GM19395 (cell line): ENCODE data around the gene TLCD3B.

Experiments used
- ATAC-seq: cut with Tn5 transposase; IDR thresholded peaks from one replicate; pipeline ENCODE4 v1.9.1; 2021; ENCODE audit warnings: mild to moderate bottlenecking, moderate library complexity; ENCODE audit not compliant: unreplicated experiment

The TLCD3B gene

DNA sequence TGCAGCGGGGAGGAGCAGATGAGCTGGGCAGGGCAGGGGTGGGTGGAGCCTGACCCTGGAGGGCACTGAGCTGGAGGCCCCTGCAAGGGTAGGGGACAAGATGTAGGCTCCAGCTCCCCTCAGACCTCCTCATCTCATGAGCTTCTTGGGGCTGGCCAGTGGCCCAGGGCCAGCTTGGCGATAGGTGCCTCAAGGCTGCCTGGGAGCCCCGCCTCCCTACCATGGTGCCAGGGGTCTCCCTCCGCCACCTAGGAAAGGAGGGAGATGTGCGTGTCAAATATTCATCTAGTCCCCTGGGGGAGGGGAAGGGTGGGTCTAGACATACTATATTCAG, 39.5 kb downstream of the TLCD3B start:
- ATAC-seq: no peak

DNA sequence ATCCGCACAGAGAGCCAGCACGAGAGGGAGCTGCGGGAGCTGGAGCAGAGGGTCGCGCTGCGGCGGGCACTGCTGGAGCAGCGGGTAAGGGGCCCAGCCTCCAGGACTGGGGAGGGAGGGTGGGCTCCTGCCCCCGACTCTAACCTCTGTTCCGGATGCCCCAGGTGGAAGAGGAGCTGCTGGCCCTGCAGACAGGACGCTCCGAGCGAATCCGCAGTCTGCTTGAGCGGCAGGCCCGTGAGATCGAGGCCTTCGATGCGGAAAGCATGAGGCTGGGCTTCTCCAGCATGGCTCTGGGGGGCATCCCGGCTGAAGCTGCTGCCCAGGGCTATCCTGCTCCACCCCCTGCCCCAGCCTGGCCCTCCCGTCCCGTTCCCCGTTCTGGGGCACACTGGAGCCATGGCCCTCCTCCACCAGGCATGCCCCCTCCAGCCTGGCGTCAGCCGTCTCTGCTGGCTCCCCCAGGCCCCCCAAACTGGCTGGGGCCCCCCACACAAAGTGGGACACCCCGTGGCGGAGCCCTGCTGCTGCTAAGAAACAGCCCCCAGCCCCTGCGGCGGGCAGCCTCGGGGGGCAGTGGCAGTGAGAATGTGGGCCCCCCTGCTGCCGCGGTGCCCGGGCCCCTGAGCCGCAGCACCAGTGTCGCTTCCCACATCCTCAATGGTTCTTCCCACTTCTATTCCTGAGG, 40.0 kb downstream of the TLCD3B start:
- no peak for ATAC-seq

DNA sequence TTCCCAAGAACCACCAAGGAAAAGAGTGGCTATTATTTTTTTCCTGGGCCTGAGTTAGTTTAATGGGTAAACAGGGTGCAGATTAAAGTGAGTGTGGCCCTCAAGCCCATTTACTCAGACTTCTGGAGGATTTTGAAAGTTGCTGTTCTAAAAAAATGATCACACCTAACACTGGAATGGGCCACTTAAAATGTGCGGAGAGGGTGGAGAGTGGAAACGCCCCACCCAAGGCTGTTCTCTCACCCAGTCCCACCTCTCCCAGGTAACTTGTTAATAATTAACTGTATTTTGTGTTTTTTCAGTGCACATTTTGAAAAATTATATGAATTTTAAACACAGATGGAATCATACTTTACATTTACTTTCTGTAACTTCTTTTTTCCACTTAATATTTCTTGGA, 41.0 kb downstream of the TLCD3B start:
- ATAC-seq: no peak

DNA sequence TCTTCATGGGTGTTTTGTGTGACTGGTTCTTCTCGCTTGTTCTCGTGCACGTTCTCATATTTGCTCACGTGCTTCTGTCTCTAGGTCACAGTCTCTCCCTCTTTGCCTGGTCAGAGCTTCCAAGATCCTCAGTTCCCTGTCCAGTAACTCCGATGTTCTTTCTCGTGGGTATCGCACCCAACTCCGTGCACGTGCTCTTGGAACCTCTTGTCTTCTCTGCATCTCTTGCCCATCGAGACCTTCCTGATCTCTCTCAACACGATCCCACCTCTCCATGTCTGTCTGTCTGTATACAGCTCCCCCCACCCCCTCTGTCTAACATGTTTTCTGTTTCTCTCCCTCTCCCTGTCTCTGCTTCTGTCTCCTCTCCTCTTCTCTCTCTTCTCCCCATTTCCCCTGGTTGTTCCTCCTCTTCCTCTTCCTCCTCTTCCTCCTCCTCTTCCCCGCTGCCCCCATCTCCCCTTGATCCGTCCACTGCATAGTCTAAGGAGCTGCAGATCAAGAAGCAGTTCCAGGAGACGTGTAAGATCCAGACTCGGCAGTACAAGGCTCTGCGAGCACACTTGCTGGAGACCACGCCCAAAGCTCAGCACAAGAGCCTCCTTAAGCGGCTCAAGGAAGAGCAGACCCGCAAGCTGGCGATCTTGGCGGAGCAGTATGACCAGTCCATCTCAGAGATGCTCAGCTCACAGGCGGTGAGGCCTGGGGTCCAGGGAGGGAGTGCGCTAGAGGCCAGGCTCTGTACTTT, 41.8 kb downstream of the TLCD3B start:
- no peak for ATAC-seq

DNA sequence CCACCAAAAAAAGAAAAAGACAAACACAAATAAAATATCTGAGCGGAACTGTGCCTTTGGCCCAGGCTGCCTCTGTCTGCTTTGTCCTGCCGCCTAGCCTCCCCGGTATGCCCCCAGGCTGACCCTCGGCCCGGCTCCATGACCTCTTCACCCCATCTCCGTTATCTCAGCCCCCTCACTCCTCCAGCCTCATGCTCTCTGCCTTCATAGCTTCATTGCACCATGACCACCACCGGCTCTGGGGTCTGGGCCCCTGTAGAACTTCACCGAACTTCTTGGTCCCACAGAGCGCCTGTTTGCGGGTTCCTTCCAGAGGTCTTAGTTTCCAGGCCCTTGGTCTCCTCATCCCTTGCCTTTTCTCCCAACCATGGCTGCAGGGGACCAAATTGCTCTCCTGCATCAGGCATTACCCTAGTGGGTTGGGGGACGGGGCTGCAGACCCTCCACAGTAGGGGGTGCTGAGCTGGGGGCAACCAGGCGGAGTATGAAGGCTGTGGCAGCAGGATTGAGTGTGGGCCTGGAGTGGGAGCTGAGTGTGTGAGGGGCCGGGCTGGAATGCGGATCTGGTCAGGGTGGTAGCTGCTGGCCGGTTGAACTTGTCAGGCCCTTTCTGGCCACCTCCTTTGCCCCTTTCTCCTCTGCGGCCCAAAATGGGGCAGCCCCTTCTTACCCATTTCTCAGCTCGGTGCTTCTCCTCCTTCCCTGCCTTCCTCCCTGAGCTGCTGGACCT, 42.6 kb downstream of the TLCD3B start:
- no peak for ATAC-seq

DNA sequence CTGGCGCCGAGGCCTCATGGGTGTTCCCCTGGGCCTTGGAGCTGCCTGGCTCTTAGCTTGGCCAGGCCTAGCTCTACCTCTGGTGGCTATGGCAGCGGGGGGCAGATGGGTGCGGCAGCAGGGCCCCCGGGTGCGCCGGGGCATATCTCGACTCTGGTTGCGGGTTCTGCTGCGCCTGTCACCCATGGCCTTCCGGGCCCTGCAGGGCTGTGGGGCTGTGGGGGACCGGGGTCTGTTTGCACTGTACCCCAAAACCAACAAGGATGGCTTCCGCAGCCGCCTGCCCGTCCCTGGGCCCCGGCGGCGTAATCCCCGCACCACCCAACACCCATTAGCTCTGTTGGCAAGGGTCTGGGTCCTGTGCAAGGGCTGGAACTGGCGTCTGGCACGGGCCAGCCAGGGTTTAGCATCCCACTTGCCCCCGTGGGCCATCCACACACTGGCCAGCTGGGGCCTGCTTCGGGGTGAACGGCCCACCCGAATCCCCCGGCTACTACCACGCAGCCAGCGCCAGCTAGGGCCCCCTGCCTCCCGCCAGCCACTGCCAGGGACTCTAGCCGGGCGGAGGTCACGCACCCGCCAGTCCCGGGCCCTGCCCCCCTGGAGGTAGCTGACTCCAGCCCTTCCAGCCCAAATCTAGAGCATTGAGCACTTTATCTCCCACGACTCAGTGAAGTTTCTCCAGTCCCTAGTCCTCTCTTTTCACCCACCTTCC, 43.5 kb downstream of the TLCD3B start:
- no peak for ATAC-seq

DNA sequence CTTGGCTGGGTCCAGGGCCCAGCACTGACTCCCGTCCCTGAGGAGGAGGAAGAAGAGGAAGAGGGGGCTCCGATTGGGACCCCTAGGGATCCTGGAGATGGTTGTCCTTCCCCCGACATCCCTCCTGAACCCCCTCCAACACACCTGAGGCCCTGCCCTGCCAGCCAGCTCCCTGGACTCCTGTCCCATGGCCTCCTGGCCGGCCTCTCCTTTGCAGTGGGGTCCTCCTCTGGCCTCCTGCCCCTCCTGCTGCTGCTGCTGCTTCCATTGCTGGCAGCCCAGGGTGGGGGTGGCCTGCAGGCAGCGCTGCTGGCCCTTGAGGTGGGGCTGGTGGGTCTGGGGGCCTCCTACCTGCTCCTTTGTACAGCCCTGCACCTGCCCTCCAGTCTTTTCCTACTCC, 44.1 kb downstream of the TLCD3B start:
- ATAC-seq: no peak

DNA sequence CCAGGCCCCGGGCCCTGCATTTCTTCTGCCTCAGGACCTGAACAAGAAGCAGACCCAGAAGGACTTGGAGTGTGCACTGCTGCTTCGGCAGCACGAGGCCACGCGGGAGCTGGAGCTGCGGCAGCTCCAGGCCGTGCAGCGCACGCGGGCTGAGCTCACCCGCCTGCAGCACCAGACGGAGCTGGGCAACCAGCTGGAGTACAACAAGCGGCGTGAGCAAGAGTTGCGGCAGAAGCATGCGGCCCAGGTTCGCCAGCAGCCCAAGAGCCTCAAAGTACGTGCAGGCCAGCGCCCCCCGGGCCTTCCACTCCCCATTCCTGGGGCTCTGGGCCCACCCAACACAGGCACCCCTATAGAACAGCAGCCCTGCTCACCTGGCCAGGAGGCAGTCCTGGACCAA, 44.8 kb downstream of the TLCD3B start:
- no peak for ATAC-seq

DNA sequence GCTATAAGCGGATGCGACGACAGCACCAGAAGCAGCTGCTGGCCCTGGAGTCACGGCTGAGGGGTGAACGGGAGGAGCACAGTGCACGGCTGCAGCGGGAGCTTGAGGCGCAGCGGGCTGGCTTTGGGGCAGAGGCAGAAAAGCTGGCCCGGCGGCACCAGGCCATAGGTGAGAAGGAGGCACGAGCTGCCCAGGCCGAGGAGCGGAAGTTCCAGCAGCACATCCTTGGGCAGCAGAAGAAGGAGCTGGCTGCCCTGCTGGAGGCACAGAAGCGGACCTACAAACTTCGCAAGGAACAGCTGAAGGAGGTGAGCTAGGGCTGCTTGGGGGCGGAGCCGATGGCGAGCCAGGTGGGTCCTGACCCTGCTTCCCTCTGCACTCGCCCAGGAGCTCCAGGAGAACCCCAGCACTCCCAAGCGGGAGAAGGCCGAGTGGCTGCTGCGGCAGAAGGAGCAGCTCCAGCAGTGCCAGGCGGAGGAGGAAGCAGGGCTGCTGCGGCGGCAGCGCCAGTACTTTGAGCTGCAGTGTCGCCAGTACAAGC, 45.7 kb downstream of the TLCD3B start:
- no peak for ATAC-seq

DNA sequence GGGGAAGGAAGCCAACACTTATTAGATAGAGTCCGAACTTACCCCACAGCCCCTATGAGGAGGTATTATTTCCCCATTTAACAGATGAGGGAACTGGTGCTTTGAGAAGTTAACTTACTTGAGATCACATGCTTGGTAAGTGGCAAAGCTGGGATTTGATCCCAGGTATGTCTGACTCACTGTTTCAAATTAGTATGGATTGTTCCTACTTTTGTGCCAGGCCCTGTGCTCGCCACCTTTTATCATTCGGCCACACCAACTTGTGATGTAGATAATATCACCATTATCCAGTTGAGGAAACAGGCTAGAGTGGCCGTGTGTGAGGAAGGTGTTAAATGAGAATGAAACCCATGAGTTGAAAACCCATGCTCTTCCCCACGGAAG, 46.3 kb downstream of the TLCD3B start:
- no peak for ATAC-seq

DNA sequence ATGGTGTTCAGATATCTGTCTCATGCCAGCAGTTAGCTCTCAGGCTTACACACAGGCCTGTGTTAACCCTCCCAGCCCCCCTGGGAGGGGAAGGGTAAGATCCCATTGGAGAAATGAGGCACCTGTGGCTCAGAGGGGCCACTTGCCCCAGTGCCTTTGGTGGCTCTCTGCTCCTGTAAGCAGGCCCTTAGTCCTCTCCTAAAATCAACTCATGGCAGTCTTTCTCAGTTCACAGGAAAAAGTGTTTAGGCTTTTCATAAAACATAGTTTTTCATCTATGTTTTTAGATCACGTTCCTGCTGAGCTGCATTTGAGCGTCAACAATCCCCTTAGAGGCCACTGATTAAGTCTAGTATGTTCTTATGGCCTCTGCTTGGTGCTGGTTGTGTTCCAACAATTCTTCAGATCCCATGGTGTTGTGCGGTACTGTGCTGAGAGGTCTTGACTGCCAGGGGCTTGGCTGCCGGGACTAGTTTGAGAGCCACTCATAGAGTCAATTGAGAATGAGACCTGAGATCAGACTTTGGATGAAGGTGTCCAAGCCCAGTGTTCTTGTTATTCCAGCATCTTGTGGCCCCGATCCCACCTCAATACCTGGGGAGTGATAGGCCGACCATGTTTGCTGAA, 46.8 kb downstream of the TLCD3B start:
- ATAC-seq: no peak

DNA sequence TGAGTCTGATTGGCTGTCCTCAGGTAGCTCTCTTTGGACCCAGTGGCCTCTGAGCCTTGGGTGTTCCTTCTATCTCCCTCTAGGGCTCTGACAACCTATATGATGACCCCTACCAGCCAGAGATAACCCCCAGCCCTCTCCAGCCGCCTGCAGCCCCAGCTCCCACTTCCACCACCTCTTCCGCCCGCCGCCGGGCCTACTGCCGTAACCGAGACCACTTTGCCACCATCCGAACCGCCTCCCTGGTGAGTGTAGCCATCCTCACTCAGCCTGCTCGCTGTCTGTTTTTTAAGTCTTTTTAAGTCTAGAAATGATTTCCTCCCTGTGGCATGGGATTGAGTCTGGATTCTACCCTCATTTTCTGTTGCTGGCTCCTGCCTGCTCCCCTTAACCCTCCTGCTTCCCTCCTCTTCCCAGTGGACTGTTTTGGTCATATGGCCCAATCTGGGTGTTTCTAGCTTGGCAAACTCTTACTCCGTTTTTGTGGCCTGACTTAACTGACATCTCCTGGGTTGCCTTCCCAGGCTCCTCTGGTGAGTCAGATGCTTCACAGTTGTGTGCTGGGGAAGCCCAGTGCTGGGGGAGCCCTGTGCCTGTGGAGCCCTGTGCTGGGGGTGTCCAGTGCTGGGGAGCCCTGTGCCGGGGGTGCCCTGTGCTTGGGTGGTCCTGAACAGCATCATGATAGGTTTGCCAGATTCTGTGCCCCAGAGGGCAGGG, 47.5 kb downstream of the TLCD3B start:
- ATAC-seq: no peak

DNA sequence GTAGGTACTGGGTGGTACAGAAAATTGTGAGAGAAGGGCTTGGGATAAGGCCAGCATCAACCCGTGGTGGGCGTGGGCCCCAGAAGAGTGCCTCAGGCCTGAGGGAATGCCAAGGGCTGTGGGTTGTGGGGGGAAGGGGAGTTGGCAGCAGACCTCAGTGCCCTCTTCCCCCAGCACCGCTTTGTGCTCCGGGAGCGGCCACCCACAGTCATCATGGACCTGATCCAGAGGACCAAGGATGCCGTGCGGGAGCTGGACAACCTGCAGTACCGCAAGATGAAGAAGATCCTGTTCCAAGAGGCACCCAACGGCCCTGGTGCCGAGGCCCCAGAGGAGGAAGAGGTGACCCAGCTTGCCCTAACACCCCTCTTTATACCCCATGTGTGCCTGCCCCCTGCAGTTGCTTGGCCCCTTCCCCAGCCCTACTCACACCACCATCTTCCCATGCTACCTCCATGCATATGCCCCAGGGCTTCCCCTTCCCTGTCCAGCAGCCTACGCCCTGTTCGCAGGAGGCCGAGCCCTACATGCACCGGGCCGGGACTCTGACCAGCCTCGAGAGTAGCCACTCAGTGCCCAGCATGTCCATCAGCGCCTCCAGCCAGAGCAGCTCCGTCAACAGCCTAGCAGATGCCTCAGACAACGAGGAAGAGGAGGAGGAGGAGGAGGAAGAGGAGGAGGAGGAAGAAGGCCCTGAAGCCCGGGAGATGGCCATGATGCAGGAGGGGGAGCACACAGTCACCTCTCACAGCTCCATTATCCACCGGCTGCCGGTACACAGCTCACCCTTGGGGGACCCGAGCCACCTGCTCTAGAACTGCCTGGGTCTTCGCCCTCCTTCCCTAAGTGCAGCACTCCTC, 48.3 kb downstream of the TLCD3B start:
- no peak for ATAC-seq

DNA sequence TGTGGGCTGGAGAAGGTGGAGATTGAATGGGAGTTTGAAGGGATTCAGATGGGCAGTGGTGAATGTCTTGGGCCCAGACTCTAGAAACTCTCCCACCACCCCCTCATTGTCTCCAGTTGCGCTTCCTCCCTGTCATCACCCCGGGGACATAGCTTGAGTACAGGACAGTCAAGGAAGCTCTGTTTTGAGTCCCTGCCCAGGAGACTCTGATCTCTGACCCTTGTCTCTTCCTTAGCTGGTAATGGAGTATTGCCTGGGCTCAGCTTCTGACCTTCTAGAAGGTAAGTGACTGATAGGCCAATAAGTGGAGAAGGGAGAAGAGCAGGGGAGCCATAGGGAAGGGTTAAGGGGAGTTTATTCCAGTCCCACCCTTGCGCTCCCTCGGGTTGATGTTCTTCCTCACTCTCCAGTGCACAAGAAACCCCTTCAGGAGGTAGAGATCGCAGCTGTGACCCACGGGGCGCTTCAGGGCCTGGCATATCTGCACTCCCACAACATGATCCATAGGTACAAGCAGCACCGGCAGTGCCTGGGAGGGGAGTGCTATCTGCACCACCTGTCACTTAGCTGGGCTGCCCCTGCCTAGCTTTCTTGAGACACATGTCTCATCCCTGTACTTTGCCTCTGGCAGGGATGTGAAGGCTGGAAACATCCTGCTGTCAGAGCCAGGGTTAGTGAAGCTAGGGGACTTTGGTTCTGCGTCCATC, 52.4 kb downstream of the TLCD3B start:
- no peak for ATAC-seq

DNA sequence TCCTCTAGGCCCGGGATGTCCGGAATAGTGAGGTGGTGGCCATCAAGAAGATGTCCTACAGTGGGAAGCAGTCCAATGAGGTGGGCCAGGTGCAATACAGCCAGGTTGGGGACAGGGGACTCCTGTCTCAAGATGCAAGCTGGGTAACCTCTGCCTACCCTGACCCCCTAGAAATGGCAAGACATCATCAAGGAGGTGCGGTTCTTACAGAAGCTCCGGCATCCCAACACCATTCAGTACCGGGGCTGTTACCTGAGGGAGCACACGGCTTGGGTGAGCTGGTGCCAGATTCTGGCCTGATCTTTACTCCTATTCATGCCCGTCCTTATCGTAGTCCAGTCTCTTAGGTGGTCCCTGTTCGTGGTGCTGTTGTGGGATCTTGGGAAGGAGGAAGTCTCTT, 53.0 kb downstream of the TLCD3B start:
- no peak for ATAC-seq

DNA sequence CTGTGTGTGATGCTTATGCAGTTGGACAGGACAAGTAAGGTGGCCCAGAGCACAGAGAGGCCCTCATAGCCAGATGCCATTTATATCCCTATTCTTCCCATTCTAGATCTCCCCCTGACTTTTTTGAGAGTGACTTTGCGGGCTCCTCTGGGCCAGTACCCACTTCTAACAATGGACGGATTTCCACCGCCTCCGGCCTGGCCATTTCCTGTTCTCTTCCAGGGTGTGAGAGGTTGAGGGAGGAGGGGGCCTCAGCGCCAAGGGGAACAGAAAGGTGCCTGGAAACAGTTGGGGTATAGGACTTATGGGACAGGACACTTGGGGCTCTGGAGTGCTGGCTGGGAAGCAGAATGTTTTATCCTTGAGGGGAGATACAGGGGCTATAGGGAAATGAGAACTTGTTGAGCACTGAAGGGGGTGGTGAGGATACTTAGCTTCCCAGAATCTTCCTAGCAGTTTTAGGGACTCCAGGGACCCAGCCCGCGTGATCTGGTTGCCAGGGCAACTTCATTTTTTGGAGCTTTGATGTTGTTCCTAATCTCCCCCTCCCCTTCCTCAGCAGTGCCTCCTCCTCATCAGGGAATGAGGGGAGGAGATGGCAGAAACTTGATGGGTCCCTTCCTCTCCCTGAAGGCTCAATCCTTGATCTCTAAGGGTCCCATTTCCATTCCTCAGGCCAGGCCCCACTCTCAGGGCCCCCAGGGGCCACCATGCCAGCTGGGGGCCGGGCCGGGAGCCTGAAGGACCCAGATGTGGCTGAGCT, 53.8 kb downstream of the TLCD3B start:
- ATAC-seq: no peak

DNA sequence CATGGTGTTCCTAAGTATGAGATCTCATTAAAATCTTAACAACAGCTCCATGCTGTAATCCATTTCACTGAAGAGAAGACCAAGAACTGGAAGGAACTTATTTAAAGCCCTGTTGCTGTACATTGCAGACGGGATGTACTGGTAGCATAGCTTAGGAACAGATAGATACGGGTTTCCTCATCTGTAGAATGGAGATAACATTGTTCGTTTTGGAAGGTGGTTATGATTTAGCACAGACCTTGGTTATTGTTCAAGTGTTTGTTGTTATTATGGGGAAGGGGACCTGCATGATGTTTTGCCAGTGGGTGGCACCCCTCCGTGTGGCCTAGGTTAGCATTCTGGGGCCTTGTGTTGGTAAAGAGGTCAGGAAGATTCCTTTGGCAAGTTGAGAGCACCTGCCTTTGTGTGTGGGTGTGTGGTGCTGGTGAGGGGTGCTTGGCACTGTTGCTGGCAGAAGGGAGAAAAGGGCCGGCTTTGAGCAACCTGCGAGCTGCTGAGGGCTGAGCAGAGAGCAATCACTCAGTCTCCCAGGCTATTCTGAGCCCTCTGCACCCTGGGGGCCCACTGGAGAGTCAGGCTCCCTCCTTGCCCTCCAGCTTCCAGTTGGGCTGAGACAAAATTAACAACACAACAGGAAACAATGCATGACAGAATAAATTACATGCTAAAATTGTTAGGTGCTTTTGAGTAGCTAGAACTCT, 55.1 kb downstream of the TLCD3B start:
- no peak for ATAC-seq
